SK-N-SH (cell line): Measurements from ENCODE around the gene PDE6A.
A peak's percentile ranks its signal among the peaks of the same experiment; 100 is the strongest.

Experiments
- CTCF ChIP-seq: fragments of 200-600 bp; sonication (generic); IDR thresholded peaks from 2 replicates; pipeline ENCODE4 v1.6.1; 2017; ENCODE audit warnings: antibody characterized with exemption, mild to moderate bottlenecking, moderate library complexity
- ELF1 ChIP-seq: IDR thresholded peaks from 2 replicates; pipeline ENCODE4 v1.4.0; 2012
- FOSL2 ChIP-seq: IDR thresholded peaks from 2 replicates; pipeline ENCODE4 v1.4.0; 2012; ENCODE audit warnings: low read depth, mild to moderate bottlenecking, moderate library complexity, borderline replicate concordance
- JUND ChIP-seq: IDR thresholded peaks from 2 replicates; pipeline ENCODE4 v1.4.0; 2012
- RCOR1 ChIP-seq: fragments of 150-350 bp; IDR thresholded peaks from 2 replicates; pipeline ENCODE4 v1.6.1; 2017; ENCODE audit warnings: antibody characterized with exemption, low read length
- RFX5 ChIP-seq: IDR thresholded peaks from 2 replicates; pipeline ENCODE4 v1.6.1; 2012; ENCODE audit warnings: mild to moderate bottlenecking, improper control_type of control experiment, low read length
- TEAD4 ChIP-seq: IDR thresholded peaks from 2 replicates; pipeline ENCODE4 v1.4.0; 2012; ENCODE audit warnings: mild to moderate bottlenecking, borderline replicate concordance; ENCODE audit not compliant: insufficient read depth
- YY1 ChIP-seq: IDR thresholded peaks from 2 replicates; pipeline ENCODE4 v1.4.0; 2012; ENCODE audit warnings: low read depth, mild to moderate bottlenecking

DNA sequence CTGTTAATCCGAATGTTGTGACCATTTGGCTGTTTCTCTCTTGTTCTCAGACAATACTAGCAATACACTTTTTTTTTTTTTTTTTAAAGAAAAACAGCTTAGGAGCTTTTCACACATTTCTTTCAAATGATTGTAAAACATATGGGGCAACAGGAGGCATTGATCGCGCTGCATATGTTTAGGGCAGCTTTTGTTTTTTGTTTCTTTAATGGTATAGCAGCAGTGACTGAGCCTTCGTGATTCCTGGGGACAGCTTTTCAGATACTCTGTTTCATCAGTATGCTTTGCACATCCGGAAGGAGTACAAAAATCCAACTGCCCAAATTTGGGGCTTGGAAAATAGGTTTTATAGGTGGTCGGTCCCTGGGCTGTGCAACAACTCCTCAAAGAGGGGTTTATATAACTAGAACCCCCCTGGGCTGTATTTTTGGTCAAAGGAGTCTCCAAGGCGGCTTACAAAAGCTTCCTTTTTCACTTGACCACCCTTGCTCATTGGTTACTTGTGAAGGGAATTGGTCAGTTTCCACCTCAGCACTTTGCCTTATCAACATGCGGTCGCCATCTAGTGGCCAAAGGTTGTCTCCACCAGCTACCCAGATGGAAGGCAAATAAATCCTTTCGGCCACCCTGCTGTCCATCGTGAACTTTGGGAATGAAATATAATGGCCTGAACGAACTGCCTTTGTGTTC, 91.8 kb downstream of the PDE6A start:
- TF ChIP-seq FOSL2 (no peak), CTCF (peak; percentile 92), ELF1 (no peak), JUND (no peak), RCOR1 (no peak), YY1 (no peak), TEAD4 (no peak), RFX5 (no peak)
